DOHH2 (cell line): ENCODE data around the gene PRDM10.

Source experiments
- H3F3A ChIP-seq: fragments of 200-600 bp; sonication (generic), shearing (Covaris generic); 2 replicates; pipeline ENCODE4 v1.6.0; 2016; ENCODE audit warnings: antibody characterized with exemption, mild to moderate bottlenecking; ENCODE audit not compliant: control insufficient read depth, insufficient read depth
- H3K27ac ChIP-seq: fragments of 200-600 bp; sonication (generic); 2 replicates; pipeline ENCODE4 v1.5.1; 2014; ENCODE audit warnings: low read depth, mild to moderate bottlenecking, low read length, moderate library complexity
- H3K27me3 ChIP-seq: fragments of 200-600 bp; sonication (generic); 2 replicates; pipeline ENCODE4 v1.6.1; 2014; ENCODE audit warnings: mild to moderate bottlenecking, low read length, mixed read lengths; ENCODE audit not compliant: control insufficient read depth
- H3K36me3 ChIP-seq: fragments of 200-600 bp; sonication (generic); 2 replicates; pipeline ENCODE4 v1.6.1; 2014; ENCODE audit warnings: mild to moderate bottlenecking, low read length, moderate library complexity, mixed read lengths; ENCODE audit not compliant: control insufficient read depth
- H3K4me1 ChIP-seq: fragments of 200-600 bp; sonication (generic); 2 replicates; pipeline ENCODE4 v1.6.1; 2014; ENCODE audit warnings: mild to moderate bottlenecking, low read length, mixed read lengths; ENCODE audit not compliant: control insufficient read depth
- H3K4me2 ChIP-seq: fragments of 200-600 bp; sonication (generic); 2 replicates; pipeline ENCODE4 v1.6.0; 2014; ENCODE audit warnings: mild to moderate bottlenecking, low read length, moderate library complexity
- H3K4me3 ChIP-seq: fragments of 200-600 bp; sonication (generic); 2 replicates; pipeline ENCODE4 v1.5.1; 2014; ENCODE audit warnings: mild to moderate bottlenecking, low read length, mixed read lengths
- H3K79me2 ChIP-seq: fragments of 200-600 bp; sonication (generic); 2 replicates; pipeline ENCODE4 v1.6.1; 2014; ENCODE audit warnings: mild to moderate bottlenecking, low read length, mixed read lengths; ENCODE audit not compliant: control insufficient read depth
- H3K9me2 ChIP-seq: fragments of 200-600 bp; sonication (generic); replicated peaks from 2 replicates; pipeline ENCODE4 v1.6.1; 2014; ENCODE audit warnings: mild to moderate bottlenecking, low read length, mixed read lengths; ENCODE audit not compliant: control insufficient read depth
- H3K9me3 ChIP-seq: fragments of 200-600 bp; sonication (generic); 2 replicates; pipeline ENCODE4 v1.6.1; 2014; ENCODE audit warnings: antibody characterized with exemption, low read length, mixed read lengths; ENCODE audit not compliant: control insufficient read depth, insufficient read depth
- H4K20me1 ChIP-seq: fragments of 200-600 bp; sonication (generic); 2 replicates; pipeline ENCODE4 v1.6.0; 2014; ENCODE audit warnings: low read depth, mild to moderate bottlenecking, antibody characterized with exemption, low read length, moderate library complexity; ENCODE audit not compliant: control insufficient read depth, insufficient read depth
- EZH2phosphoT487 ChIP-seq: fragments of 200-600 bp; sonication (generic); IDR thresholded peaks from 2 replicates; pipeline ENCODE4 v1.6.1; 2017; ENCODE audit warnings: borderline replicate concordance, mild to moderate bottlenecking, antibody characterized with exemption, low read length, moderate library complexity, mixed read lengths
- TF ChIP-seq, protein P1 (sequence below): fragments of 200-600 bp; sonication (generic); IDR thresholded peaks from one replicate; pipeline ENCODE4 v1.5.1; 2014; ENCODE audit warnings: antibody characterized with exemption, mild to moderate bottlenecking, low read depth, low read length; ENCODE audit not compliant: poor library complexity, severe bottlenecking

The PRDM10 gene

DNA sequence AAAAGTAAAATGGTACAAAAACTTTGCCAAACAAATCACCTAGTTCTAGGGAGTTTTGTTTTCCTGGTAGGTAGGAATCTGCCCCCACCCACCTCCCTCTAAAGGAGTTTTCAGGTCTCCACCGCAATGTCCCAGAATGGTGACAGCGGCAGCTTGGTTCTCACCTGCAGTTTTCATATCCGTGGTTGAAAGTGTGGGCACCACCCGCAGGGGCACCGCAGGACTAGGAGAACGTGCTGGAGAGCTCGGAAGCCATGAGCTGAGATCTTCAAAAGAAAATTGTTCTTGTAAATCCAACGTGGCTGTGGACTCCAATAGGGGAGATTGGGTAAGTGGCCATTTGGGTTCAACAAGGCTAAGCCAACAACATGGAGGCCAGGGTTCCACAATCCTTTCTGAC is 118.1 kb downstream of the PRDM10 start:
- H4K20me1 ChIP-seq, result no peaks in the 10 kb centered on the region
- TF ChIP-seq EZH2phosphoT487, result no peak
- TF ChIP-seq, protein P1, sequence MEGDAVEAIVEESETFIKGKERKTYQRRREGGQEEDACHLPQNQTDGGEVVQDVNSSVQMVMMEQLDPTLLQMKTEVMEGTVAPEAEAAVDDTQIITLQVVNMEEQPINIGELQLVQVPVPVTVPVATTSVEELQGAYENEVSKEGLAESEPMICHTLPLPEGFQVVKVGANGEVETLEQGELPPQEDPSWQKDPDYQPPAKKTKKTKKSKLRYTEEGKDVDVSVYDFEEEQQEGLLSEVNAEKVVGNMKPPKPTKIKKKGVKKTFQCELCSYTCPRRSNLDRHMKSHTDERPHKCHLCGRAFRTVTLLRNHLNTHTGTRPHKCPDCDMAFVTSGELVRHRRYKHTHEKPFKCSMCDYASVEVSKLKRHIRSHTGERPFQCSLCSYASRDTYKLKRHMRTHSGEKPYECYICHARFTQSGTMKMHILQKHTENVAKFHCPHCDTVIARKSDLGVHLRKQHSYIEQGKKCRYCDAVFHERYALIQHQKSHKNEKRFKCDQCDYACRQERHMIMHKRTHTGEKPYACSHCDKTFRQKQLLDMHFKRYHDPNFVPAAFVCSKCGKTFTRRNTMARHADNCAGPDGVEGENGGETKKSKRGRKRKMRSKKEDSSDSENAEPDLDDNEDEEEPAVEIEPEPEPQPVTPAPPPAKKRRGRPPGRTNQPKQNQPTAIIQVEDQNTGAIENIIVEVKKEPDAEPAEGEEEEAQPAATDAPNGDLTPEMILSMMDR, result no peak
- no peaks in the 10 kb centered on the region for H3F3A ChIP-seq
- H3K27me3 ChIP-seq, result no peaks in the 10 kb centered on the region
- H3K4me1 ChIP-seq, result no peaks in the 10 kb centered on the region
- no peaks in the 10 kb centered on the region for H3K9me3 ChIP-seq
- no peak overlapping the region for H3K4me3 ChIP-seq
- H3K79me2 ChIP-seq, result no peaks in the 10 kb centered on the region
- H3K4me2 ChIP-seq, result no peak overlapping the region
- H3K27ac ChIP-seq, result no peak overlapping the region
- H3K36me3 ChIP-seq, result peaks cover 92% of the 10 kb centered on the region
- H3K9me2 ChIP-seq, result no peaks in the 10 kb centered on the region

DNA sequence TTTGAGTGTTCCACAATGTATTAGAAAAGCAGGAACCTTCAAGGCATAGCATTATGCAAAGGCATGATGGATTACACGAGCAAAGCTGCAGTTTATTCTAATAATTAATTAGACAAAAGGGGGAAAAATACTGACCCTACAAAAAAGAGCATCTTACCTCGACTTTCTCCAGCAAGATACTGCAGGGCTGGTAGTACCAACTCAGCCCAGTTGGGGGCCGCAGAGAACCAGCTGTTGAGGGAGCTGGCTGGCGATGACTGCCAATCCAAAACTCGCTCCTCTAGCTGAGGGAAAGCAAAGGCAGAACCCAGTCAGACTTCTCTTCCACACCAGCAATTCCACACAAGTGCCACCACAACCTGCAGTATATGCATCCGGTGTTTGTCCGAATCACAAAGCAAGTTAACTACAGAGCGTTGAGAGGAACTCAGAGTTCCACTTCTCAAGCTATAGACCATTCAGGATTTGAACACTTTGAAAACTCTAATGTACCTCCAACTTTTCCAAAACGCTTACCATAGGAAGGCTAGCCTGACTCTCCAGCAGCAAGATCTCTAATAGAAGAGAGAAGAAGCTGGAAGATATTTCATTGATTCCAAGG is 121.0 kb downstream of the PRDM10 start:
- no peaks in the 10 kb centered on the region for H3K9me3 ChIP-seq
- no peaks in the 10 kb centered on the region for H3K4me1 ChIP-seq
- H4K20me1 ChIP-seq, result no peaks in the 10 kb centered on the region
- no peaks in the 10 kb centered on the region for H3K9me2 ChIP-seq
- H3F3A ChIP-seq, result no peaks in the 10 kb centered on the region
- TF ChIP-seq, protein P1, result peak; percentile 81
- TF ChIP-seq EZH2phosphoT487, result no peak
- no peaks in the 10 kb centered on the region for H3K27me3 ChIP-seq
- peaks cover 97% of the 10 kb centered on the region for H3K36me3 ChIP-seq
- no peak overlapping the region for H3K4me3 ChIP-seq
- H3K4me2 ChIP-seq, result no peak overlapping the region
- no peaks in the 10 kb centered on the region for H3K79me2 ChIP-seq
- H3K27ac ChIP-seq, result no peak overlapping the region

DNA sequence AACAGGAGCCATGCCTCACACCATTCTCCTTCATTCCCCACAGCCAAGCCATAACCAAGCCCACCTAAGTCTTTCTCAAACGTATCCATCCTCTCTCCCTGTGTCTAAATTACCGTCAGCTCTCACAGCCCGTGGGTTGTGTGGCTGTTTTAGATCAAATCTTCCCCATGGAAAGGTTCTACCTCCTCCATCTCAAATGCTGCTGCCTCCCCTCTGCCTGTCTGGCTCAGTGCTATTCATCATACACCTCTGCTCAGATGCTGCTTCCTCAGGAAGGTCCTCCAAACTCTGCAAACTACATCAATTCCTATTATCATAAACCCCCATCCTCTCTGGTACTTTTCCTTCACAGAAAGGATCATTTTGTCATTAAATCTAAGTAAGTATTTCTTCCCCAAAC is 122.3 kb downstream of the PRDM10 start:
- no peak overlapping the region for H3K27ac ChIP-seq
- TF ChIP-seq EZH2phosphoT487, result no peak
- TF ChIP-seq, protein P1, result no peak
- no peaks in the 10 kb centered on the region for H3F3A ChIP-seq
- H3K27me3 ChIP-seq, result no peaks in the 10 kb centered on the region
- H3K9me3 ChIP-seq, result no peaks in the 10 kb centered on the region
- no peaks in the 10 kb centered on the region for H4K20me1 ChIP-seq
- H3K4me3 ChIP-seq, result no peak overlapping the region
- no peak overlapping the region for H3K4me2 ChIP-seq
- peaks cover 96% of the 10 kb centered on the region for H3K36me3 ChIP-seq
- no peaks in the 10 kb centered on the region for H3K79me2 ChIP-seq
- no peaks in the 10 kb centered on the region for H3K9me2 ChIP-seq
- no peaks in the 10 kb centered on the region for H3K4me1 ChIP-seq
